ENCODE measurements around the gene POMP.
A peak's percentile ranks its signal among the peaks of the same experiment; 100 is the strongest.

Gene POMP

DNA sequence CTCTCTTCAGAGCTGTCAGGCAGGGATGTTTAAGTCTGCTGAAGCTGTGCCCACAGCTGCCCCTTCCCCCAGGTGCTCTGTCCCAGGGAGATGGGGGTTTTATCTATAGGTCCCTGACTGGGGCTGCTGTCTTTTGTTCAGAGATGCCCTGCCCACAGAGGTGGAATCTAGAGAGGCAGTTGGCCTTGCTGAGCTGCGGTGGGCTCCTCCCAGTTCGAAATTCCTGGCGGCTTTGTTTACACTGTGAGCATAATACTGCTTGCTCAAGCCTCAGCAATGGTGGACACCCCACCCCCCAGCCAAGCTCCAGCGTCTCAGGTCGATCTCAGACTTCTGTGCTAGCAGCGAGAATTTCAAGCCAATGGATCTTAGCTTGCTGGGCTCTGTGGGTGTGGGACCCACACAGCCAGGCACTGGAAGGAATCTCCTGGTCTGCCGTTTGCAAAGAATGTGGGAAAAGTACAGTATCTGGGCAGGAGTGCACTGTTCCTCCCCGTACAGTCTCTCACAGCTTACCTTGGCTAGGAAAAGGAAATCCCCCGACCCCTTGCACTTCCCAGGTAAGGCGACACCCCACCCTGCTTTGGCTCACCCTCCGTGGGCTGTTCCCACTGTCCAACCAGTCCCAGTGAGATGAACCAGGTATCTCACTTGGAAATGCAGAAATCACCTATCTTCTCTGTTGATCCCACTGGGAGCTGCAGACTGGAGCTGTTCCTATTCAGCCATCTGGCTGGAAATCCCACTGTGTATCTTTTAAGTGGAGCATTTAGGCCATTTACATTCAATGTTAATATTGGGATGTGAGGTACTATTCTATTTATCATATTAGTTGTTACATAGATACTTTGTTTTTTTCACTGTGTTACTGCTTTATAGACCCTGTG lies 34.9 kb downstream of the POMP start:
- peak; percentile 18 for DNase-seq (ENCODE audit: low read depth)

DNA sequence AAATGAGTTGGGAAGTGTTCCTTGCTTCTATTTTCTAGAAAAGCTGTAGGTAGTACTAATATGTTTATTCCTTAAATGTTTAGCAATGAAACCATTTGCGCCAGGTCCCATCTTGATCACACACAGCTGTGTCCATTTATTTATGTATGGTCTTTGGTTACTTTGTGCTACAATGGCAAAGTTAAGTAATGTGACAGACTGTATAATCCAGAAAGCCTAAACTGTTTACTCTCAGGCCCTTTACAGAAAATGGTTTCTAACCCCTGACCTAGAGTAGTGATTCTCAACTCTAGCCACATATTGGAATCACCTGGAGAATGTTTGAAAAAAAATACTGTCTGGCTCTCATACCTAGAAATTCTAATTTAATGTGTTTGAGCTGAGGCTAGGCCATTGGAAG lies 38.5 kb downstream of the POMP start:
- DNase-seq (ENCODE audit: low read depth), result no peak

DNA sequence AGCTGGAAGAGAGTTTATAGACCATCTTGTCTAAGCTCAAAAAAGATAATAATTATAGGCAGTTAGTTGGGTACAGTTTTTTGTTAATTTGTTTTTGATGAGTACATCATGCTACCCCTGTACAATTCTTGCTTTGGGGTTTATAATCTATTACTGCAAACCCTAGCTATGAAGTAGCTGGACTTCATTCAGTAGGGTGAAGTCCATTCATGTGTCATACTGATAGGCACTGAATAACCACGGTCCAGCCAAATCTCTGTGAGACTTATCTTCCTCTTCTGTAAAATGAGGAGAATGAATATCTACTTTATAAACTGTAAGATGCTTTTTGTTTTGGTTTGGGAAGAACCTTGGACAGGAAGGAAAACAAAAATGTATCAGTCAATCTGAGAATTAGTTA lies 40.3 kb downstream of the POMP start:
- DNase-seq (ENCODE audit: low read depth), result no peak

DNA sequence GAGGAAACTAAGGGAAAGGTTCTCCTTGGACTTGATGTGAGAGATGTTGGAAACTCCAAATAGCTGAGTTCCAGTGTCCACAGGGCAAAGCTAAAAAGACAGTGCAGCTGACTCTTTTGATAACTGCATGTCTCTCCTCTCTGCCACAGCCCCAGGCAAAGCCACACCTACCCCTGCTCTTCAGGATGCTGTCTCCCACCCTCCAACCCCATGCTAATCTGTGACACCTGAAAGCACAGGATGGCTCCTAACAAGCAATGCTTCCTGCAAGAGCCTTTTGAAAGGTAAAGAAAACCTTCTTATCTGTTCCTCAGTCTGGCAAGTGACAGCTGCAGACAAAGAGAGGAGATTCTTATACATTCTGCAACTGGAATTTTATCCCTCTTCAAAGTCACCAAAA lies 45.4 kb downstream of the POMP start:
- no peak for DNase-seq (ENCODE audit: low read depth)

DNA sequence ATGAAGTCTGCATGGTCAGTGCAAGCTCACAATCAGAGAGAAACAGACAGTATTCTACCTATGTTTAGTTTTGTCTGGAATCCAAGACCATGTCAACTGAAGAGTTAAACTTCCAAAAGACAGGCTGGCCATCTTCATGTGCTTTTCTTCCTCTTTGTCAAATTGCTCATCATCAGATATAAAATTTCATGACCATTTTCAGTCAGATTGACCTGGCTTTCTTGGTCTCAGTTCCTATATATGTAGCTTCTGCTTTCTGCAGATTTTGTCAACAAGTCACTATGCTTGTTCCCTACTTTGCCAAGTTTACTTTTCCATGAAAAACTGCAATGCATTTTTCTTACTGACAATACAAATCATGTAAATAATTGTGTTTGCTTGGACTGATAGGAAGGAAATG lies 46.0 kb downstream of the POMP start:
- no peak for DNase-seq (ENCODE audit: low read depth)

DNA sequence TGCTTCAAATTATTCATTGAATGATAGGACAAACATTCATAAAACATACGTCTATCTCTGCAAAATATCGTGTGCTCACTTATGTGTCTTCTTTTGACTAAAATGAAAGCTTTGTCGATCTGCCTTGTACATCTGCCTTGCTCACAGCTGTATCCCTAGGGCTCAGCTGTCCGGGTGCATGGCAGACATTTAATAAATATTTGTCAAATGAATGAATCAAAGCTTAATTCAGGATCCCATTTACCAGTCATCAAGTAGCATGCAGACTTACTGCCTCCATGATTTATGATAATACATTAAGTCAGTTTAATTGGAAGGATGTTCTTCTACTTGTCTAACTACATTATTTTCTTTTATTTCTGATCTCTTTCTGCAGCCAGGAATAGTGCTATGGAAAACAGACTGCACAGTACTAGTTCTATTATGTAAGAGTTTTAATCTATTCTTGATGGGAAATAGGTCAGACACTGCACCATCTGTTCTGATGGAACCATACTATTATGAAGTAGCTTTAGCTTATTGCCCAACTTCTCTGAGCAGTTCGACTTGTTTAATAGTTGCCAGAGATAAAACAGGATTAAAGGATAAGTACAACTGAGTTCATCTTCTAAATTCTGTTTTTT lies 46.6 kb downstream of the POMP start:
- peak; percentile 72 for DNase-seq (ENCODE audit: low read depth)

DNA sequence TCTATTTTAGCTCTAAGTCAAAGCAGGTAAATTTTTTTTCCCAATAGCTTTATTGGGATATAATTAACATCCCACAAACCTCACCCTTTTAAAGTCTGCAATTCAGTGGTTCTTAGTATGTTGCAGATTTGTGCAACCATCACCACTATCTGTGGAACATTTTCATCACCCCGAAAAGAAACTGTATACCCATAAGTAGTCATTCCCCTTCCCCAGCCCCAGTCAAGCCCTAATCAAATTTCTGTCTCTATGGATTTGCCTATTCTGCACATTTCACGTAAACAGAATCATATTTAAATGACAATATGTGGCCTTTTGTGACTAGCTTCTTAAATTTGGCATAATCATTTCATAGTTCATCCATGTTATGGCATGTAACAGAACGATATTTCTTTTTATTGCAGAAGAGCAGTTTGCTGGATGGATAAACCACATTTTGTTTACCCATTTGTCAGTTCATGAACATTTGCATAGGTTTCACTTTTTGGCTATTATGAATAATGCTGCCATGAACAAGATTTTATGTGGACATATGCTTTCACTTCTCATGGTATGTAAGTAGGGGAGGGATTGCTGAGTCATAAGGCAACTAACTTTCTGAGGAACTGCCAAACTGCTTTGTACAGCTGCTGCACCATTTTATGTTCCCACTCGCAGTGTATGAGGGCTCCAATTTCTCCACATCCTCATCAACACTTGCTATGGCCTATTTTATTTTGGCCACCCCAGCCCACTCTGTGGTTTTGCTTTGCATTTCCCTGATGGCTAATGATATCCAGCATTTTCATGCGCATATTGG lies 48.9 kb downstream of the POMP start:
- DNase-seq (ENCODE audit: low read depth), result peak; percentile 91

DNA sequence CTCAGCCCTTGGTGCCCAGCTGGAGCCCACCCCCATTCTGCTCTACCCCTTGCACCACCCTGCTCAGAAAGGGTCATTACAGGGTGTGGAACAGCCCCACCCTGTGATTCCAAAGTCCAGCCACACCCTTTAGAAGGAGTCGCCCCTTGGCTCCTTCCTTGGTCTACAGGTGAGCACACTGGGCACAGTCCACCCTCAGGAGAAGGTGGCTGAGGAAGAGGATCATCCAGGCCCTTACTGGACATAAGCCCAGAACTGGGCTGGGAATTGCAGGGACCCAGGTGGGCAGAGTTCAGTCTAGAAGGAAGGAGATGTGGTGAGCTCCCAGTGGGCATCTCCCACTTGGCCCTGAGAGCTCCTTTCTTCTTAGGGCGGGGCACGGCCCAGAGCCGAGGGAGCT lies 51.2 kb downstream of the POMP start:
- DNase-seq (ENCODE audit: low read depth), result no peak

DNA sequence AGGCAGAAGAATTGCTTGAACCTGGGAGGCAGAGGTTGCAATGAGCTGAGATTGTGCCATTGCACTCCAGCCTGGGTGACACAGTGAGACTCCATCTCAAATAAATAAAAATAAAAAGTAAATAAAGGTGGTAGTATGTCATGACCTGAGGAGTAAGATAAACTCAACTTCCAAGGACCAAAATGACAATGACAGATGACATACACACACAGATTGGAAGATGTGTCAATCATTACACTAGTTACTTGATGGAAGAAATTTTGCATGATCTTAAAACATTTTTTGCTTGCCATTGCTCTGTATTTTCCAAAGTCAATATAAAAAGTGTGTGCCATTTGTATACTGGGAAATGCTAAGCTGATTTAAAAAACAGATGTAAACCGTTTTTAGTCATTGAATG lies 55.7 kb downstream of the POMP start:
- no peak for DNase-seq (ENCODE audit: low read depth)

DNA sequence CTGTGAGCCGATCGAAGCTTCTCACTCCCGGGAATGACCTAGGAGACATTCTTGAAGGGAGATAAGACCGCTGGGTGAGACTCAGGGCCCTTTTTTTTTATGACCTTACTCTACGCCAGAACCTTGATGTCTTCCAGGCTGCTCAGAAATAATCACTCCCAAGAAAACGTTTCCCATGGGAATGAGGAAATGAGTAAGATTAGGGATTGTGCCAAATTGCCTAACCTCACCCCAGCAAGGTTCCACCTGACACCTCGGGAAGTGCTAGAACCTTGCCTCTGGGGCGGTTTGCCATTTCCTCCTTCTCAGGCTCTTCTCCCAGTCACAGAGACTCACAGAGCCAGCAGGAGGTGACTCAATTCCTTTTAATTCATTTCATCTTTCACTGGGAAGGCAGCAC lies 57.6 kb downstream of the POMP start:
- peak; percentile 5 for DNase-seq (ENCODE audit: low read depth)

DNA sequence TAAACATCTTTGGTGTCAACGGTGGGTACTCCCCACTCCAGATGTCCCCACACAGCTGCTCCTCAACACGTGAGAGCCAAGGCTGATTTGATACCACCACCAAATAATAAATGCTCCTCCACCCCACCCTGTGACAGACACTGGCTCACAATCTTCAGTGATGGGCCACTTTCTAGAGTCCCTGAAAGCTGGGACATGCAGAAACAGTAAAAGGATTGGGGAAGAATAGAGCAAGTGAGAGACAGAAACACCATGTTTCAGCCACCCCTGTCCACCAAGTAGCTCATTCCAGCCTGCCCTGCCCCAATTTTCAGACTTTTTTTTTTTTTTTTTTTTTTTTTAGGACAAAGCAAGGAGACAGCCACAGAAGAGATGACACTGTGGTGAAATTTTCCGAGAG lies 58.2 kb downstream of the POMP start:
- DNase-seq (ENCODE audit: low read depth), result no peak

DNA sequence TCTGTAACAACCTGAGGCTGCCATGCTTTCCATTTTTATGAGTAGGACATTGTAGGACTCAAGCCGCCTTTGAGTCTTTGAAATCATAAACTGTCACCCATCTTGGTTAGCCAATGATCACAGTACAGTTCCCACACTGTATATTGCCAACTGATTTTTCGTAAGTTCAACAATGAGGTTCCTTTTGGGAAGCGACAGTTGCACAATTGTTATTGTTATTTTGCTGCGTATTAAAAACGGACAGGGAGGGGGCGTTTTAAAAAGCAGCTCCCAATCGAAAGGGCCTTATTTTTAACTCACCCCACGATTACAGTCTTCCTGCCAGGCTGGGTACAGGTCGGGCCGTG lies 59.2 kb downstream of the POMP start:
- peak; percentile 69 for DNase-seq (ENCODE audit: low read depth)

DNA sequence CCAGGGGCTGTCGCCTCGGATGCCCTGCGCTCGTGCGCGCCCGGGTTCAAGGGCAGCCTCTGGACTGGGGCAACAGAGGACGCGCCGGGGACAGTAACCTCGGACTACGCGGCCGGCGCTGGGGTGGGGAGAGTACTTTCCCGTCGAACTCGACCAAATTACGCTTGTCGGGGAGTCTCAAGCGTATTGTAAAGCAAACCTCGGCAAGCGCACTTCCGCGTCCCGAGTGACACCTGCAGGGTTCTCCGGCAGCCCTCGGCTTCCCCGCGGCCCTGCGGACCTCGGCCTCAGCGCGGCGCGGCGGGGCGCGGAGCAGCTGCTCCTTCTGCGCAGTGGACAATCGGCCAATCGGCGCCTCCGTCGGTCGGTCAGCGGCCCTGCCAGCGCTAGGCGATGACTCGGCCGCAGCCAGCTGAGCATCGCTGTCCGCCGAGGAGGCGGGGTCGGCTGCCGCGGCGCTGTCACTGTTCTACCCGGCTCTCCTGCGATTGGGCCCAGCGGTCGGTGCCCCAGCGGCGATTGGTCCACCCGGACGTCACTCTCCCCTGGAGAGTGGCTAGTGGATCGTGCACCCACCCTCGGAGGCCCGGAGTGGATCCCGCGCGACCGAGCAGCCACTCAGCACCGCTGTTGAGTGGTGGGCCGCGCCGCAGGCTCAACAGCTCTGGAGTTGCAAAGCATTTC lies 59.8 kb downstream of the POMP start, which contains the start of gene SLC46A3:
Gene SLC46A3 (minus strand): TSS at position 428 of the 684 bp plus-strand sequence. CDS start 972 bp downstream, outside the sequence.
- peak; percentile 99 for DNase-seq (ENCODE audit: low read depth)

DNA sequence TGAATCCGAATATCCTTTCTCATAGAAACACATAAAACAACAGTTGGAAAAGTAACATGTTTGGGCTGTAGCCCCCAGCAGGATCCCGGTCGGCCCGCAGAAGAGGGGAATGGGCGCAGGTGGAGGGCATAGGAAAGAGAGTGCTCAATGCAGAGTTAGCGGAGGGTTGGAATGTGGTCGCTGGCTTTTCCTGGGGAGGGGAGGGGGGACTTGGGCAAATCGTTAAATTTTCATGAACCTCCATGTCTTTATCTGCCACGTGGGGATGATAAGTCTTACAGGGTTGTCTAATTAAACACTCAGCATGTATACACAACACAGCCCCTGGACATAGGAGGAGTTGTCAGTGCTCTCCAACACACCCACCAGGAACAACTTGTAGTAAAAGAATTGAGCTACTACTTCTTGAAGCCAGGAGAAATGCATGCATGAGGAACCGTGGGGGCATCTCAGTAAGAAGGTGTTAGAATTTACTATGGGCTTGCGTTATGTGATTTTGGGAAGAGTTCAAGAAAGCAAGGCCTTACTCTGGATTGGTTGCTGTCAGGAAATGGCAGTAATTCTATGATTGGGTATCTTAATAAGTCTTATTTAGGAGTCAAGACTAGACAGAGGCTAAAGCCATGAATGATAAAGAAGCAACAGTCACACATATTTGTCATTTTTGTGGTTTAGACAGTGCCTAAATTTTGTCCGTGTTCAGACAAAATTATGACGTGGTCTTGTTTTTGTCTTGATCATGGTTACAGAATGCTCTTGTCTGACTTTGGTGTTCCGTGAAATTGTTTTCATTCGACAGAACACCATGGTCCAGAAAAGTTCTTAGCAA lies 60.5 kb downstream of the POMP start:
- DNase-seq (ENCODE audit: low read depth), result peak; percentile 53

DNA sequence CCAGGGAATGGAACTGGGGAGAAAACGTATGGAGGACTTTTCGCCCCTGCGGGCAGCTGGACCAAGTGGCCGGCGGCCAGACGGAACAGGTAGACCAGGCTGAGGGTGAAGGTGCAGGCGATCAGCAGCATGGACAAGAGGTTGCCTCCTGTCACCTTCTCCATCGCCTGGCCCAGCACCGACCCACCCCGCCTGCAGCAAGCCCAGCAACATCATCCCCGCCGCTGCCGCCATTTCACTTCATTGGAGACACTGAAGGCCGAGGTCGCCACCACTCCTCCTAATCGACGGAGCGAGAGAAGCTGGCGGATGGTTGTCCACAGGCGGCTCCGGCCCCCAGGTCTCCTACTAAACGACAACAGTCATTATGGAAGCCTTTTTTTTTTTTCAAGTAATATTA lies 64.9 kb downstream of the POMP start:
- DNase-seq (ENCODE audit: low read depth), result no peak

DNA sequence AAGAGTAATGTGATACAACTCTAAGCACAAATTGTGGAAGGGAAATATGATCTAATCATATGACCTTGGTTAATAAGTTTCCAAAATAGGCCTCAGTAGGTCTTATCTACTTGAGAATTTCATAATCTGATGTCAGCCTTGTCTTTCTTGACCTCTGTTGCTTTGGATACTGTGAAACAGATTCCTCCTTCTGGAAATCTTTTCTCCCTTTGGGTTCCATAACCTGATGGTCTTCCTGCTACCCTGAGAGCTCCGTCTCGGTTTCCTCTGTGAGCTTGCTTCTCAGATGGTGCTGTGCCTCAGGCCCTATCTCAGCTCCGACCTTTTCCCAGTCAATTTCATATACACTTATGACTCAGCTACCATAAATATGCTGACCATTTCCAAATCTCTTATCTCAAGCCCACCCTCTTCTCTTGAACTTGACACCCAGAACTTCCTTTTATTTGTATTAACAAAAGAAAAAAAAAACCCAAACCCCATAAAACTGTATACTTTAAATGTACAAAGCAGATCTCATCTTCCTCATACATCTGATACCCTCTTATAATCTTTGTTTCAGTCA lies 66.2 kb downstream of the POMP start:
- no peak for DNase-seq (ENCODE audit: low read depth)

Measured in fibroblast of gingiva (primary cell).